Fibroblast of villous mesenchyme (primary cell): ENCODE results near the gene CHST13. TPM values are rescaled to one million over a fixed set of nuclear protein-coding genes. Genes with fewer than 3 reads are reported as not detected.

ENCODE experiments used
- DNase-seq: peaks from one replicate; pipeline ENCODE4 v3.0.0-alpha.2; 2010; ENCODE audit warnings: low read depth
- H3K4me3 ChIP-seq: 2 replicates; pipeline ENCODE4 v1.5.1; 2011; ENCODE audit warnings: low read depth, mild to moderate bottlenecking, low read length
- CTCF ChIP-seq: IDR thresholded peaks from 2 replicates; pipeline ENCODE4 v1.5.1; 2012; ENCODE audit warnings: low read depth, mild to moderate bottlenecking, low read length; ENCODE audit not compliant: insufficient read depth
- total RNA-seq: library from RNA; depleted of rRNA; stranded (reverse); fragments of >200 nt; gene quantifications from 2 replicates; pipeline ENCODE4 v1.2.3, GENCODE V29; 2012

The CHST13 gene
- total RNA-seq, 1 donor: not detected

GRCh38 chr3:126503701-126504100 lies 20.3 kb upstream of the CHST13 start:
- TF ChIP-seq CTCF: no peak
- DNase-seq: no peak
- no peak overlapping the region for H3K4me3 ChIP-seq

DNA sequence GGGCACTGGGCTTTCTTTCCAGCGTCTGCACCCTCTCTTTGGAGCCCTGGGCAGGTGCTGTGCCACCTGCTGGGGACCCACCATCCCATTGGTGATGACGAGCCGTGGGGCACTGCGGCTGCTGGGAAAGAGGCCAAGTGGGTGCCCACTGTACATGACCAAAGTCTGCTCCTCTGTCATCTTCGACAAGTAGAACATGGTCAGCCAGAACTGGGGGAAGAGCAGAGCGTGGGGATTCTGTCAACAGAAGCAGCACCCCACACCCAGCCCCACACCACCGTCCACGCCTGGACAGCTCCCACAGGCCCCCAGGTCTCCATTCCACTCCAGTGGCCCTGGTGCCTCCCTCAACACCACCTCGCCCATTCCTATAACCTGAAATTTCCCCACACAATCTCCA lies 16.1 kb upstream of the CHST13 start:
- DNase-seq: no peak
- TF ChIP-seq CTCF: no peak
- H3K4me3 ChIP-seq: no peak overlapping the region

DNA sequence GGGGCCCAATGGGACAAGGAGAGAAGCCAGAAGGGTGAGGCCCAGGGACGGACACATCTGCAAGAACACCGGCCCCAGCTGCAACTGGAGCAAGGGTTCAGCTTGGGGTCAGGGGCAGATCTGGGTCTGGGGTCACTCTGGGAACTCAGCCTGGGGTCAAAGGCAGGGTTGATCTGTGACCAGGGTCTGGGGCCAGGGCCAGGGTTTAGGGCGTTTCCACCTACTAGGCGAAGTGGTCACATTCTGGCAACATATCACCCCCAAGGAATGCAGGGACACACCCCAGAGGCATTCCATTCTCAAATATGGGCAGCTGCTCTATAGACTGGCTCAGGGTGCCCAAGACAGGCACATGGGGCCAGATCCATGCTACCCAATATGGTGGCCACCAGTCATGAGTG lies 15.4 kb upstream of the CHST13 start:
- H3K4me3 ChIP-seq: no peak overlapping the region
- no peak for TF ChIP-seq CTCF
- DNase-seq: no peak

DNA sequence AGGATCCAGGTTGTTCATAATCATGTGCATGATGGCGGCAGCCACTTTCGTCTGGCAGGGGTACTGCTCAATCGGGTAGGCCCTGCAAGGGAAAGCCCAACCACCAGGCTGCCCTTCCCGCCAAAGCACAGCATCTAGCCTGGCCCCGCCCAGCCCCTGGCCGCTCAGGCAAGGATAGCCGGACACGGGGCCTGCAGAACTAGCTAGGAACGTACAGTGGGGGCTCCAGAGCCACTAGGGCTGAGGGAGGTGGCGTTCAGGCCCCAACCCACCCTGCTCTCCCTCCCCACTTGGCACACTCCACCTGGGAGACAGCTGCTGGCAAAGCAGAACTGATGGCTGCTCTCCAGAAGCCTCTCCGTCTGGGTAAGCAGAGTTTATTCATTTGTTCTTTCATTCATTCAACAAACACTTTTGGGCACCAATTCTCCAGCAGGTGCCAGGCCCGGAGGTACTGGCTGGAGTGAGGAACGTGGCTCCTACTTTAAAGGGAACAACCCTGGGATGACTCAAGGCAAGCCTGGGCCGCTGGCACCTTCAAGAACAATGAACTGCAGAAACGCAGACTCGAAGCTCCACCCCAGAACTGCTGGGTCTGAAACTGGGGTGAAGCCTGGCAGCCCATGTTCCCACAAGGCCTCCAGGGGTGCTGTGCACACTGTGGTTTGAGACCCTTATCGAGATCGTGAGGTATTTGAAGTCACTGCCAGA lies 14.2 kb upstream of the CHST13 start:
- TF ChIP-seq CTCF: no peak
- no peak for DNase-seq
- H3K4me3 ChIP-seq: no peak overlapping the region

GRCh38 chr3:126510308-126510910 lies 13.5 kb upstream of the CHST13 start:
- DNase-seq: no peak
- TF ChIP-seq CTCF: no peak
- no peak overlapping the region for H3K4me3 ChIP-seq

GRCh38 chr3:126511291-126511690 lies 12.7 kb upstream of the CHST13 start:
- no peak overlapping the region for H3K4me3 ChIP-seq
- no peak for TF ChIP-seq CTCF
- no peak for DNase-seq
